ENCODE results near the gene LACRT.
A peak's percentile ranks its signal among the peaks of the same experiment; 100 is the strongest.

DNA sequence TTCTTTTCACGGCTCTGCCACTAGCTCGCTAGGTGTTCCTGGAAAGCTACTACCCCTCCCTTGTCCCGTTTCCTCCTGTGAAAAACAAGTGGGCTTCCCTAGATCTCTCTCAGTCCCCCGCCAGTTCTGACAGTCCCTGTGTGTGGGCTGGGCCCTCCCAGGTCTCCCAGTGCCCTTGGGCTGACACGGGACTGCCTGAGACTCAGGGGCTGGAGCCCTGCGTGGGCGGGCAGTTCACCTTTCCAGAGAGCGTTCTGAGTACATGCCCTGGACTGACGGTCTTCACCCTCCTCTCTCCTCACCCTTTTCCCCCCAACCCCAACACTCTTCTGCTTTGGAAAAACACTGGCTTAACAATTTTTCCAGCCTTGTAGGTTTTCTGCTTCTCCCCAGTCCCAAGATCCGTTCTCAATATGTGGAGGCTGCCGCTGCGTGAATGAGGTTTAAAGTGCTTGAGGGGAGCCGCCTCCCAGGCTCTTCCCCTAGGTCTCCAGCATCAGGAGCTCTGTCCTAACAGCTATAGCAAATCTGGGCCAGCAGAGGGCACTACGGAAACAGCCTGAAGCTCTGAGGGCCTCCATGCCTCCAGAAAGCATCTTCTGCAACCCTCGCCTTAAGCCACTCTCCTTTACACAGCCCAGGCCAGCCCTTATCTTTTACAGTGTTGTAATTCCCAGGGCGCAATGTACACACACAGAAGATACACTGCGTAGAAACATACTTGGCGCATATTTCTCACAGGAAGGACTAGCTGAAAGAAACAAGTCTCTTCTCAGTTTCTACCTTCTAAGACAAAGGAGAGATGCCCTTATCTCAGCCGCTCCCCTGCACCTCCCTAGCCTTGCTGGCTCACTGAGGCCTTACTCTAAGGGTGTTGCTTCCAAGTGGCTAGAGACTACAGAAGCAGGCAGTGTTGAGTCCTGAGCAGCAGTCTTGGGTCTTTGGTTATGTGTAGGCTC, 23.9 kb upstream of the LACRT start:
- TF ChIP-seq, protein P1, sequence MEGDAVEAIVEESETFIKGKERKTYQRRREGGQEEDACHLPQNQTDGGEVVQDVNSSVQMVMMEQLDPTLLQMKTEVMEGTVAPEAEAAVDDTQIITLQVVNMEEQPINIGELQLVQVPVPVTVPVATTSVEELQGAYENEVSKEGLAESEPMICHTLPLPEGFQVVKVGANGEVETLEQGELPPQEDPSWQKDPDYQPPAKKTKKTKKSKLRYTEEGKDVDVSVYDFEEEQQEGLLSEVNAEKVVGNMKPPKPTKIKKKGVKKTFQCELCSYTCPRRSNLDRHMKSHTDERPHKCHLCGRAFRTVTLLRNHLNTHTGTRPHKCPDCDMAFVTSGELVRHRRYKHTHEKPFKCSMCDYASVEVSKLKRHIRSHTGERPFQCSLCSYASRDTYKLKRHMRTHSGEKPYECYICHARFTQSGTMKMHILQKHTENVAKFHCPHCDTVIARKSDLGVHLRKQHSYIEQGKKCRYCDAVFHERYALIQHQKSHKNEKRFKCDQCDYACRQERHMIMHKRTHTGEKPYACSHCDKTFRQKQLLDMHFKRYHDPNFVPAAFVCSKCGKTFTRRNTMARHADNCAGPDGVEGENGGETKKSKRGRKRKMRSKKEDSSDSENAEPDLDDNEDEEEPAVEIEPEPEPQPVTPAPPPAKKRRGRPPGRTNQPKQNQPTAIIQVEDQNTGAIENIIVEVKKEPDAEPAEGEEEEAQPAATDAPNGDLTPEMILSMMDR (IDR thresholded peaks at IDR 0.05; ENCODE audit: low read depth, low read length, missing input control): peak; percentile 53
- TF ChIP-seq ATF3 (IDR thresholded peaks at IDR 0.05): no peak
- TF ChIP-seq HNF4G (IDR thresholded peaks at IDR 0.05): no peak
- TF ChIP-seq FOXA1 (IDR thresholded peaks at IDR 0.05): no peak
- TF ChIP-seq, protein P2, sequence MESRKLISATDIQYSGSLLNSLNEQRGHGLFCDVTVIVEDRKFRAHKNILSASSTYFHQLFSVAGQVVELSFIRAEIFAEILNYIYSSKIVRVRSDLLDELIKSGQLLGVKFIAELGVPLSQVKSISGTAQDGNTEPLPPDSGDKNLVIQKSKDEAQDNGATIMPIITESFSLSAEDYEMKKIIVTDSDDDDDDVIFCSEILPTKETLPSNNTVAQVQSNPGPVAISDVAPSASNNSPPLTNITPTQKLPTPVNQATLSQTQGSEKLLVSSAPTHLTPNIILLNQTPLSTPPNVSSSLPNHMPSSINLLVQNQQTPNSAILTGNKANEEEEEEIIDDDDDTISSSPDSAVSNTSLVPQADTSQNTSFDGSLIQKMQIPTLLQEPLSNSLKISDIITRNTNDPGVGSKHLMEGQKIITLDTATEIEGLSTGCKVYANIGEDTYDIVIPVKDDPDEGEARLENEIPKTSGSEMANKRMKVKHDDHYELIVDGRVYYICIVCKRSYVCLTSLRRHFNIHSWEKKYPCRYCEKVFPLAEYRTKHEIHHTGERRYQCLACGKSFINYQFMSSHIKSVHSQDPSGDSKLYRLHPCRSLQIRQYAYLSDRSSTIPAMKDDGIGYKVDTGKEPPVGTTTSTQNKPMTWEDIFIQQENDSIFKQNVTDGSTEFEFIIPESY (IDR thresholded peaks at IDR 0.05): no peak
